HG03095 (cell line): ENCODE results near the gene MRPS16.

ENCODE experiments used
- ATAC-seq: cut with Tn5 transposase; IDR thresholded peaks from one replicate; pipeline ENCODE4 v1.9.1; 2021; ENCODE audit warnings: moderate library complexity; ENCODE audit not compliant: unreplicated experiment

The MRPS16 gene

DNA sequence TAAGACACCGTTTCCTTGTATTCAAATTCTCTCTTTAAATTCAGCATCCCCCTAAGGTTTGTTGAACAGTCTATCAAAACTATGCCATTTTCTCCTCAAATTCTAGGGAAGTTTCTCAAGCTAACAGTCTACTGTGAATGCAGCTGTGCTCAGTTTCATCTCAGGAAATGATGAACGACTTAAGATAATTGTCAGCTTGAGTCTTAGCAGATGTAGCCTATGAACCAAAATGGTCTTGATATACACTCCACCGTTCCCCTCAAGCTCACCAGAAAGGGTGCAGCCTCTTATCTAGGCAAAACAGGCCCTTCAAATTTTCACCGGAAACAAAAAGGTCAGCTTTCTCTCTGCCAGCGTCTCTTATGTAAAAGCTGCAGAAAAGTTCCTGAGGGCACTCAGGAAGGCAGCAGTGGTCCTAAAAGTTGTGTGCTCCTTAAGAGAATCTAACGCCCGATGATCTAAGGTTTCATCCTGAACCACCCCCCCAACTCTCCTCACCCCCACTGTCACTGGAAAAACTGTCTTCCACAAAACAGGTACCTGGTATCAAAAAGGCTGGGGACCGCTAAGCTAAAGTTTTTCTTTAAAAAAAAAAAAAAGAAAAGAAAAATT, 7.5 kb downstream of the MRPS16 start:
- no peak for ATAC-seq

DNA sequence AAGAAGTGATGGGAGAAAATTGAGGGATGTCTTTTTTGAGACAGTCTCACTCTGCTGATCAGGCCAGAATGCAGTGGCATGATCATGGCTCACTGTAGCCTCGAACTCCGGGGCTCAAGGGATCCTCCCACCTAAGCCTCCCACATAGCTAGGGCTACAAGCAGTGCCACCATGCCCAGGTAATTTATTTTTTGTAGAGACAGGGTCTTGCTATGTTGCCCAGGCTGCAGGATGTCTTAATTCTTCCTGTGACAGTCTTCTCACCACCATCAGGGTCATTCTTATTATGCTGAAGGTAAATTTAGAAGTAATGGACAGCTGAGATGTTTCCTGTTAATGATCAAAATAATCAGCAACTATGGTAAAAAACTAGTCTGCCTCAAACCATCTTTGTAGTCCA, 12.5 kb downstream of the MRPS16 start:
- ATAC-seq: no peak

DNA sequence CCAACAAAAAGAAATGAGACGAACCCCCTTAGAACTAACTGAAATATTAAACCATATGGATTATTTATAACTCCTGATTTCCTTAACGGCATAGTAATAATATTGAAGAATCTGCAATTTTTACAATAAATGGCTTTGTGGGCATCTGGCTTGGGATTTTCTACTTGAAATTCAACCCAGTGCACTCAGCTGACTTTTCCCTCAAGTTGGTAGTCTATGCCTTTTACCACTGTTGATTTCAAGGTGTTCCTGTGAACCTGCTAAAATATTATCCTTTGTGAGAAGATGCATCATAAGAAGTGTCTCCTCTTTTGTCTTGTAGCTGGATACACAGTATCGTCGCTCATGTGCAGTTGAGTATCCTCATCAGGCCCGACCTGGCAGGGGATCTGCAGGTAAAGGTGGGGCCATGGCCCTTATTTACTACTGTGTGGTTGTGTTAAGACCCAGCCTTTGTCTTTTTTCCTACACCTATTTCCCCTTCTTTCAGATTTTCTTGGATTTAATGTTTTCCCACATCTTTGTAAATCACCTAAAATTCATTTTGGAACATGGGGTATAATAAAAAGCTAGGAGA, 13.4 kb downstream of the MRPS16 start:
- no peak for ATAC-seq

DNA sequence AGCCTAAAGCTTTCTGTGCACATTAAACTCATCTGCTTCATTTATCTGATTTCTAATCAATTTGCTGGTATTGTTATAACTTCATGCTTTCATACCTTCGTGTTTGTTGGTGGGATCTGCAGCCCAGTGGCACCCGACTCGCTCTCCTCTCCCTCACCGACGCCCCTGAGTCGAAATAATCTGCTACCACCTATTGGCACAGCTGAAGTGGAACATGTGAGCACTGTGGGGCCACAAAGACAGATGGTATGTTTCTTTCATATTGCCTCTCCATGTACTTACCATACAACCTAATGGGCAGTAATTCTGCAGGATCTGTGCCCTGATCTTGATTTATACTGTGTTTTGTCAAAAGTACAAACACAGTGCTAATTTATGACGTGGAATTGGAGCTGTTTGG, 17.7 kb downstream of the MRPS16 start:
- ATAC-seq: no peak

DNA sequence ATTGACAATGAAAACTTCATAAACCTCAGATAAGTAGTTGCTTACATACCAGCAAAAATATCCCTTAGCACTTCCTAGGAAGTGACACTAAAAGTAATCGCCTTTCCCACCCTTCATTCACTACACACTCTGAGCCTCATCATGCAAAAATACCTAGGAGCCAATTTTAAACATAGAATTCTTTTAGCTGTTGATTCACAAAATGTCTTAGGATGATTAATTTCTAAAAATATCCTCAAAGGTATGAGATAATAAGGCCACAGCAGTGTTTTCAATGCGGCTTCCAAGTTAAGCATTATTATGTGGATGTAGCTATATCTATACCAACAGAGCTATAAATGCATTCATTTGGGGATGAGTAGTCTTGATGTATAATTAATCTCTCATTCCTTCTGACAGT, 18.6 kb downstream of the MRPS16 start:
- ATAC-seq: no peak

DNA sequence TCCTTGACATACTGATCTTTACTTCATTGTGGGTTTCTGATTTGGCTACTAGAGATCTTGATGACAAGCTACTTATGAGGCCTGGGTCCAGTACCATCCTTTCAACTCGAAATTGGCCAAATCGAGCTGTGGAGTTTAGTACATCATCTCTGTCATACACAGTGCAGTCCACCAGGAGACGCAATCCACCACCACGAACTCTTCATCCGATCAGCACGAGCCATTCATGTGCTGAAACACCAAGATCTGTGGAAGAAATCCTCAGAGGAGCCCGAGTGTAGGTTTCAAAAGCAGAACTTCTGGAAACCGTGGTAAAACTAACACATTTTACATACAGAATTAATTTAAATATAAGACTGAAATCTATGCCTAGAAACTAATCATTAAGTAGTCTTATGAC, 19.6 kb downstream of the MRPS16 start:
- ATAC-seq: no peak

DNA sequence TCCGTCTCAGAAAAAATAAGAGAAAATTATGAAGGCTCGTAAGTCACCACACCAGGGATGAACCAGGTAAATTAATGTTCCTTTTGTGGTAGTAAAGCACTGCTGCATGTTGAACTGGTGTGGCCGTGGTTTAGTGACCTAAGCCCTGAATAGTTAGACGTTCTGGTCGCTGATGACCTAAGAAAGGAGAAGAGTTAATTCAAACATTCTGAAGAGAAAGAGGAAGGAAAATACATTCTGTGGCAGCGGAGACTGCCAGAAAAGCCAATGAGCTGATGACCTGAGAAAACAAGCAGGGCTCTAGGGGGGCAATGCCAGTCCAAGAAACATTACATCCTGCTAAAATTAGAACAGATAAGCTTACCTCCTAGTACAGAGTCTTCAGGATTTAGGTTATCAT, 22.9 kb downstream of the MRPS16 start:
- ATAC-seq: no peak

DNA sequence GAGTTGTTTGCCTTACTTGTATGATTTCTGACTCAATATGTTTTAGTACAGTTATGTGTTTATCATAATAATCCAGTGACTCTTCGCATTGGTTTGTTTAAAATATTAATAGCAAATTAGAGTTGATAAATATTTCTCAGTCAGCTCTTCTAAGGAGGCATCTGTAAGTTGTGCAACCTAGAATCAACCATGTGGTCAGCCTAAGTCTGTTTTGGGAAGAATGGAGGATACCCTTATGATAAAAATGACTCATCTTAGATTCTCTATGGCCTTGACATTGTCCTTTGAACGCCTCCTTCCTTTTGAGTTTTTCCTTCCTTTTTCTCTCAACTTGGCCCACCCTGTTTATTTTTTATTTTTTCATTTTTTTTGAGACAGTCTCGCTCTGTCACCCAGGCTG, 24.2 kb downstream of the MRPS16 start:
- no peak for ATAC-seq

DNA sequence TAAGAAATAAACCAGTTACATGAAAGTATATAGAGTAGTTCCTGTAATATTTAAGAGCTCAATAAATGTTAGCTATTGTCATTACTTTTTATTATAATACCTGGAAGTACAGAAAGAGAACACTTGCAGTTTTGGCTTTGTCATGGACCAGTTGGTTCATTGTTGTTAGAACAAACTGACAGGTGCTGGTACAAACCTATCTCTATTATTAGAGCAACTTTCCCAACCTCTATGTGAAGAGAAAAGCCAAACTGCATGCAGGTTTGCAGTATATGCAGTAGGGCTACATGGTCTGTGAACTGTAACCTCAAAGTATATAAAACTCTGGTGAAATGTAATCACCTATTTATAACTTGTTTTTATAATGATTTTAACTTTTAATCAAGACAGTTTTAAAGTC, 25.8 kb downstream of the MRPS16 start:
- no peak for ATAC-seq

DNA sequence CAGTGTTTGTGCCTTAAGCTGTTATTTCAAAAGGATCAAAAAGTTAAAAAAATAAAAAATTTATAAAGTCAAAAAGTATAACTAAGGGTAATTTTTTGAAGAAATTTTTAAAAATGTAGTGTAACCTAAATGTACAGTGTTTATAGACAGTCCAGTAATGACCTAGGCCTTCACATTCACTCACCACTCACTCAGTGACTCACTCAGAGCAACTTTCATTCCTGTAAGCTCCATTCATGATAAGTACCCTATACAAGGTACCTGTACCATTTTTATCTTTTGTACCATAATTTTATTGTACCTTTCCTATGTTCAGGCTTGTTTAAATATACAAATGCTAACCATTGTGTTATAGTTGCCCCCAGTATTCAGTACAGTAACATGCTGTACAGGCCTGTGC, 26.9 kb downstream of the MRPS16 start:
- ATAC-seq: no peak

DNA sequence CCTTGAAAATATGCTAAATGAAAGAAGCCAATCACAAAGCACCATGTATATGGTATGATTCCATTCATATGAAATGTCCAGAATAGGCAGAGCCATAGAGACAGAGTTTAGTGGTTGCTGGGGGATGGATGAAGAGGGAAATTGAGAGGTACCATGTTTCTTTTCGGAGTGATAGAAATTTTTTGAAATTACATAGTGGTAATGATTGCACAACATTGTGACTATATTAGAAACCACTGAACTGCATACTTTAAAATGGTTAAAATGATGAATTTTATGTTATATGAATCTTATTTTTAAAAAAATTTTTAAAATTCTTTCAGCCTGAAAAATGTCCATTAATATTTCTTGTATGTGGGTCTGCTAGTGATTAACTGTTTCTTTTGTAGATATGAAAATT, 31.5 kb downstream of the MRPS16 start:
- no peak for ATAC-seq

DNA sequence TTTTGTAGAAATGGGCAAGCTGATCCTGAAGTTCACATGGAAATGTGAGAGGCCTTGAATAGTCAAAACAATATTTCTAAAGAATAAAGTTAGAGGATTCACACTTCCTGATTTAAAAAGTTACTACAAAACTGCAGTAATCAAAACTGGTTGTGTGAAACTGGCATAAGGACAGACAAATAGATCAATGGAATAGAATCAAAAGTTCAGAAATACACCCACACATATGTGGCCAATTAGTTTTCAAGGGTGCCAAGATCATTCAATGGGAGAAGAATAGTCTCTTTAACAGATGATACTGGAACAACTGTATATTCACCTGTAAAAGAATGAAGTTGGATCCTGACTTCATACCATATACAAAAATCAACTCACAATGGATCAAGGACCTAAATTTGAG, 33.1 kb downstream of the MRPS16 start:
- ATAC-seq: no peak

DNA sequence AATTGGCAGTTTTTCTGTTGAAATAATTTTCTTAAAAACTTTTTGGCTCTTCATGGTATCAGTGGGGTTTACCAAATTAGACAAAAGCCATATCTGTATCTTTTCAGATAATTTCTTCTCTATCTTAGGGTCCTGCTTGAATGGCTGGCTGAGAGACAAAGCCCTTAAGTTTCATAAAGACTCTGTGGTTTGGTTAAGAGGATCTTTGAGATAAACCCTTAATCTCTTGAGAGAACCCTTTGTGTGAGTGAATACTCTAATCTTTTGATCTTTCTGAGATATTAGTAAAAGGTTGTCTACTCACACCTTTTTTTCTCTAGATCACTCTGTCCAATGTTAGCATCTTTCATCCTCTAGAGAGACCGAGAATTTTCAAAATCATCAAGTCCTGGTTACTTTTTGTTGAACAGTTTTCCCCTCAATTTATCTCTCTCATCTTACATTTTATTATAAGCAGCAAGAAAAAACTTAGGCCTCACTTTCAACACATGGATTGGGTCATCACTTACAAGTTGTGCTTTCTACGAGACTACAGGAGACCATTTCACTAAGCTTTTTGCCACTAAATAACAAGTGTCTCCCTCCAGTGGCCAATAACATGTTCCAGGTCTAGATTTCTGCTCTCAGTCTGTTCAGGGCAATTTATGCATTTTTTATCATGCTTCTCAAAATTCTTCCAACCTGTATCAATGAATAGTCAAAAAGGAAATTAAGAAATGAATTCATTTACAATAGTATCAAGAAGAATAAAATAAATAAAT, 33.8 kb downstream of the MRPS16 start:
- no peak for ATAC-seq

DNA sequence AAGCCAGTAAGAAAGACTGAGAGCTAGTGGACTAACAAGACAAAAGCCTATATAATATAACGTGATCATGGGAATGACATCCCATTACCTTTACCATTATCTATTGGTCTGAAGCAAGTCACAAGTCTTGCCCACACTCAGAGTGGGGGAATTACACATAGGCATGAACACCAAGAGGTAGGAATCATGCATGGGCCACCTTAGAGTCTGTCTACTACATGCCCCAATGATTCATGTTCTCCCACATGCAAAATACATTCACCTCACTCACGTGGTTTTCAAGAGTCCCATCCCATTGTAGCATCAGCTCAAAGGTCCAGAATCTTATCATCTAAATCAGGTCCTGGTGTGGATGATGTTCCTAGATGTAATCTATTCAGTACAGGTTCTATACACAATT, 34.8 kb downstream of the MRPS16 start:
- no peak for ATAC-seq

DNA sequence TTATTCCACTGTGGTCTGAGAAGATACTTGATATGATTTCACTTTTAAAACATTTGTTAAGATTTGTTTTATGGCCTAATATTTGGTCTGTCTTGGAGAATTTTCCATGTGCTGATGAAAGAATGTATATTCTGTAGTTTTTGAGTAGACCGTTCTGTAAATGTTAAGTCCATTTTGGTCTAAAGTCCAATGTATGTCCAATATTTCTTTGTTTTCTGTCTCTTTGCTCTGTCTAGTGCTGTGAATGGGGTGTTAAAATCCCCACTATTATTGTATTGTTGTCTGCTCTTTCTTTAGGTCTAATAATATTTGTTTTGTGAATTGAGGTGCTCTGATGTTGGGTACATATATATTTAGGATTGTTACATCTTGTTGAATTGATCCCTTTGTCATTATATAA, 36.7 kb downstream of the MRPS16 start:
- ATAC-seq: no peak

DNA sequence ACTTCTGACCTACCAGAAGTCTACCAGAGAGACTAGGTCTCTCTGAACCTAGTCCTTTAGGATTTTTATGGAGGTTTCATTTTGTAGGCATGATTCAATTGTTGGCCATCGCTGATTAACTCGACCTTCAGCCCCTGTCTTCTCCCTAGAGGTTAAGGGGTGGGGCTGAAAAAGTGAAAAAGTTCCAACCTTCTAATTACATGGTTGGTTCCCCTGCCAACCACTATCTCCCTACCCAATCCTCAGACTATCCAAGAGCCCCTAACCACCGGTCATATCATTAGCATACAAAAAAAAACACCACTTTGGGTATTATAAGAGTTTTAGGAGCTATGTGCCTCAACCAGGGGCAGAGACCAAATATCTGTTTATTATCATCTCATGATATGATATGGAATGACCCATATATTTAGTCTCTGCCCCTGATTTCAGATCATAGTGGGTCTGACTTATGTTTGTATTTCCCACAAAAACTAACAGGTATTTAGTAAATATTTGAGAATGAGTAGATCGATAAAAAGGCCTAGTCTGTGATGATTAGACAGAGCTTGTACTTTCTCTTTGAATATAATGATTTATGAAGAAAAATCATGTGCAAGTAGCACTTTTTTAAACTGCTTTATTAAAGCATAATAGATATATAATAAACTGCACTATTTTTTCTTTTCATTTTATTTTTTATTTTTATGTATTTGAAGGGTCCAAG, 41.2 kb downstream of the MRPS16 start:
- ATAC-seq: no peak

DNA sequence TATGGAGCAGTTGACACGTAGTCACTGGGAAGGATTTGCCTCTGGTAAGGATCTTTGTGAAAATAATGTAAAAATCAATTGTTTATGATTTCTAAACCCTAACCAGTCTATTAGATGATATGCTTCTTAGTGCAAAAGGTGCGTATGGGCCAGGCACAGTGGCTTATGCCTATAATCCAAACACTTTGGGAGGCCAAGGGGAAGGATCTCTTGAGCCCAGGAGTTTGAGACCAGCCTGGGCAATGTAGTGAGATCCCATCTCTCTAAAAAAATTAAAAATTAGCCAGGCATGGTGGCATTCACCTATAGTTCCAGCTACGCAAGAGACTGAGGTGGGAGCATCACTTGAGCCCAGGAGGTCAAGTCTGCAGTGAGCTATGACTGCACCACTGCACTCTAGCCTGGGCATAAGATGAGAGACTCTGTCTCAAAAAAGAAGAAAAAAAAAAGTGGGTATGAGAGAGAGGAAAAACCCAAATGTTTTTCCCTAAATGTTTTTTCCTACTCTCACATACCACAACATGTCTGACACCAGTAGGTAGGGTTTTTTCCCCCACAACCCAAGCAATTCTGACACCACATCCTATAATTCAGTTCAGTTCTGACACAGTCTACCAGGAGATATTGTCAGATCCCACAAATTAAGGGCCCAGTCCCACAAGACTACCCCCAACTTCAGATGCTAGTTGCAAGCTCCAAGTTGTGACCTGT, 41.9 kb downstream of the MRPS16 start:
- ATAC-seq: no peak

DNA sequence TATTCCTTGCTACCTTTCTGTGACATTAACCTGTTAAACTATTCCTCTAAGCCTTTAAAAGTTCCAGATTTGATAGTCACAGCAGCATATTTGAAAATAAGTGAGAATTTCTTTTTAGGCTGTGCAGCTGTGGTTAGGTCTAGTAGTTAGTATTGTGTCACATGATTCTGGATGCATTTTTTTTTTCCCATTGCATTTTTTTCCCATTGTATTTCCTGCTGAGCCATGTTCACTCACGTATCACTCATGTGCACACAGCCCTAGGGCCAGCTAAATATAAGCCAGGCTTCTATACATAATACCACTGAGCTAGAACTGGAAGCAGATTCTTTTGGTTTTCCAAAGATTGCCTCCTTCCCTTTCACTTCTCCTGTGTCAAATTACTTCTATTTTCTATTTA, 42.7 kb downstream of the MRPS16 start:
- ATAC-seq: no peak

DNA sequence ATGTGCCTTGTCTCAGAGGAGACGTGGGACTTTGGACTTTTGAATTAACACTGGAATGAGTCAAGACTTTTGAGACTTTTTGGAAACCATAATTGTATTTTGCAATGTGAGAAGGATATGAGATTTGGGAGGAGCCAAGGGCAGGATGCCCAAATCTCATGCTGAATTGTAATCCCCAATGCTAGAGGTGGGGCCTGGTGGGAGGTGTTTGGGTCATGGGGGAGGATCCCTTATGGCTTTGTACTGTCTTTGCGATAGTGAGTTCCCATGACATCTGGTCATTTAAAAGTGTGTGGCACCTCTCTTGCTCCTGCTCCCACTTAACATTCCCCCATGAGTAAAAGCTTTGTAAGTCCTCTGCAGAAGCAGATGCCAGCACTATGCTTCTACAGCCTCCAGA, 44.6 kb downstream of the MRPS16 start:
- ATAC-seq: no peak

DNA sequence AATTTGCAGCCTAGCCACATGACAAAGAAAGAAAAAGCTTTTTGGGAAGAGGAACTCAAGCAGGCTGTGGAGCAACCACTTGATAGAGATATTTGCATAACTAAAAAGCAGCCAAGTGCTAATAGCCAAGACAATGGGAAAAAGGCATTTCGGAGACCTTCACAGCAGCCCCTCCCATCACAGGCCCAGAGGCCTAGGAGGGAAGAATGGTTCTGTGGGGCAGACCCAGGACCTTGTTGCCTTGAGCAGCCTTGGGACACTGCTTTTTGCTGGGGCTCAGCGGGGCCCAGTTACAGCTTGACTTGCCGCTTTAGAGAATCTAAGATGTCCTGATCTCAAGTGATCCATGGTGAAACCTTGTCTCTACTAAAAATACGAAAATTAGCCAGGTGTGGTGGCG, 46.1 kb downstream of the MRPS16 start:
- ATAC-seq: no peak

DNA sequence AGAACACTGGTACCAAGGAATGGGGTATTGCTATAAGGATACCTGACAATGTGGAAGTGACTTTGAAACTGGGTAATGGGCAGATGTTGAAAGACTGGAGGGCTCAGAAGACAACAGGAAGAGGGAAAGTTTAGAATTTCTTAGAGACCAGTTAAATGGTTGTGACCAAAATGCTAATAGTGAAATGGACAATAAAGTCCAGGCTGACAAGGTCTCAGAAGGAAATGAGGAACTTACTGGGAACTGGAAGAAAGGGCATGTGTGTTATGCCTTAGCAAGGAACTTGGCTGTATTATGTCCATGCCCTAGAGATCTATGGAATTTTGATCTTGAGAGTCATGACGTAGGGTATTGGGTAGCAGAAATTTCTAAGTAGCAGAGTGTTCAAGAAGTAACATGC, 46.6 kb downstream of the MRPS16 start:
- ATAC-seq: no peak
